ENCODE measurements around the gene ACTN4.

ACTN4 gene

DNA sequence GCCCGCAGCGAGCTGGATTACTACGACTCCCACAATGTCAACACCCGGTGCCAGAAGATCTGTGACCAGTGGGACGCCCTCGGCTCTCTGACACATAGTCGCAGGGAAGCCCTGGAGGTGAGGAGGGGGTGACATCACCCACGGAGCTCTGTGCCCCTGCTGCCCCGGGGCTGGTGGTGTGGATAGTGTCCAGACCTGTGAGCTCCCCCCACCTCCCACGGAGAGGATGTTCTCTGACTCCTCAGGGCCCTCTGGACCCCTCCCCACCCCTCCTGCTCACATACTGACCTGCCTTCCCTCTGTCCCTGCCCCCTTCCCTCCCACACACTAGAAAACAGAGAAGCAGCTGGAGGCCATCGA lies 76.1 kb downstream of the ACTN4 start:
- DNase-seq (ENCODE audit: low read depth in 2 of 2): no peak

DNA sequence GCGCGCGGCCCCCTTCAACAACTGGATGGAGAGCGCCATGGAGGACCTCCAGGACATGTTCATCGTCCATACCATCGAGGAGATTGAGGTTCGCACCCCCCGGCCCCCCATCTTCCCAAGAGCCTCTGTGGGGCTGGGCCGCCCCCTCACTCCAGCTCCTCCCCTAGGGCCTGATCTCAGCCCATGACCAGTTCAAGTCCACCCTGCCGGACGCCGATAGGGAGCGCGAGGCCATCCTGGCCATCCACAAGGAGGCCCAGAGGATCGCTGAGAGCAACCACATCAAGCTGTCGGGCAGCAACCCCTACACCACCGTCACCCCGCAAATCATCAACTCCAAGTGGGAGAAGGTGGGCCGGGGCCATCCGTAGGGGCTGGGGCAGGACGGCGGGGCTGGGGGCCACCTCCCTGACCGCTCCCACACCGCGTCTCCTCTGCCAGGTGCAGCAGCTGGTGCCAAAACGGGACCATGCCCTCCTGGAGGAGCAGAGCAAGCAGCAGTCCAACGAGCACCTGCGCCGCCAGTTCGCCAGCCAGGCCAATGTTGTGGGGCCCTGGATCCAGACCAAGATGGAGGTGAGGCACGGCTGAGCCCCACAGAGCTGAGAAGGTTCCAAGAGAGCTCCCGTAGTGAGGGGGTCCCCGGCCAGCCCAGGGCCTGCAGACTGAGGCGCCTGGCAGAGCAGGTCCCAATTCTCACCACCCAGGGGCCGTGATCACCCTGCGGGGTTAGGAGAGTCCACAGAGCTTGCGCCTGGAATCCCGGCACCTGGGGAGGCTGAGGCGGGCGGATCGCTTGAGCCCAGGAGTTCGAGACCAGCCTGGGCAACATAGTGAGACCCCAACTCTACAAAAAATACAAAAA lies 76.8 kb downstream of the ACTN4 start:
- DNase-seq (ENCODE audit: low read depth in 2 of 2): no peak

DNA sequence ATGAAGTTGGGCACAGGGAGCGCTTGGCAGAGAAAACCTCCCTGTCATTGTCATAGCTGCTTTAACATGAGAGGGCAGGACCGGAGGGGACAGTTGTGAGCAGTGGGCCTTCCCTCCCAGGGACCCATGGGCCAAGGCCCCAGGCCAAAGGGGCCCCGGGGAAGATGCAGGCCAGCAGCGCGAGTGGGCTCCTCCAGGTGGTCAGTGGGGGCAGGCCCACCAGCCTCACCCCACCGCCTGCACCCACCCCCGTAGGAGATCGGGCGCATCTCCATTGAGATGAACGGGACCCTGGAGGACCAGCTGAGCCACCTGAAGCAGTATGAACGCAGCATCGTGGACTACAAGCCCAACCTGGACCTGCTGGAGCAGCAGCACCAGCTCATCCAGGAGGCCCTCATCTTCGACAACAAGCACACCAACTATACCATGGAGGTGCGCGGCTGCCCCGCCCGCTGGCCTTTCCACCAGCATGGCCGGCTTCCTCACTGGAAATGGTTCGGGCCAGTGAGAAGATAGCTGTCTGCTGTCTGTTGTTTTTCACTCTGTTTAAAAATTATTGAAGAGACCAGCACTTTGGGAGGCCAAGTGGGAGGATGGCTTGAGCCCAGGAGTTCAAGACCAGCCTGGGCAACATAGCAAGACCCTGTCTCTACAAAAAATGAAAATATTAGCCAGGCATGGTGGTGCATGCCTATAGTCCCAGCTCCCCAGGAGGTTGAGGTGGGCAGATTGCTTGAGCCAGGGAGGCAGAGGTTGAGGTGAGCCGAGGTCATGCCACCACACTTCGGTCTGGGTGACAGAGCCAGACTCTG lies 78.2 kb downstream of the ACTN4 start:
- DNase-seq (ENCODE audit: low read depth in 2 of 2): no peak

DNA sequence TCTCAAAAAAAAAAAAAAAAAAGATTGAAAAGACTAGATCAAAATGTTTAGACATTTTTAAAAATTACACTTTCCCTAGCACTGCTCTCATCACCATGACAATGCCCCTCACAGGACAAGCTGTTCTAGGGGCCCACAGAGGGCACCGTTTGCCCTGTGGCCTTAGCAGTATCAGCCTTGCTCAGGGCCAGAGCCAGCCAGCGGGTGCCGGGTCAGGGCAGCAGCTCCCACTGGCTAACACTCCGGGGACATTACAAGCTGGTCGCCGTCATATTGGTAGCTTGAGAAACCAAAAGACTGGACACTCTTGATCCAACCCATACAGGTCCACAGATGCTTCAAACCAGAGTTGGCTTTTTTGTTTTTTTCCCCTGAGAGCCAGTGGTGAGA lies 78.8 kb downstream of the ACTN4 start:
- DNase-seq (ENCODE audit: low read depth in 2 of 2): no peak

DNA sequence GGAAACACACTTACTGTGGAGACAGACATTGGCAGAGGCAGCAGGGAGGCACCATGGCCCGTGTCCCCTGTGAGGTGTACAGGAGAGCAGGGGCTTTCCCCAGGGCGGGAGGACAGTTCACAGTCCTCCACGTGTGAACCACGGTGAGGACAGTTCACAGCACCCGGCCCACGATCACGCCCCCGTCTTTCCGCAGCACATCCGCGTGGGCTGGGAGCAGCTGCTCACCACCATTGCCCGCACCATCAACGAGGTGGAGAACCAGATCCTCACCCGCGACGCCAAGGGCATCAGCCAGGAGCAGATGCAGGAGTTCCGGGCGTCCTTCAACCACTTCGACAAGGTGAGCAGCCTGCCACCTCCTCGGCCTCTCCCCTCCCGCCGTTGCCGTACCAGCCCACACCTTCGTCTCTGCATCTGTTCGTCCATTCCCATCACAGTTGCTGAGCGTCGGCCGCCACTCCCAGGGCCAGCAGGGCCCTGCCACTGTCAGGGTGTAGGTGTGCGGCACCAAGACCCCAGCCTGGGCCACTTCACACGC lies 79.4 kb downstream of the ACTN4 start:
- no peak for DNase-seq (ENCODE audit: low read depth in 2 of 2)

DNA sequence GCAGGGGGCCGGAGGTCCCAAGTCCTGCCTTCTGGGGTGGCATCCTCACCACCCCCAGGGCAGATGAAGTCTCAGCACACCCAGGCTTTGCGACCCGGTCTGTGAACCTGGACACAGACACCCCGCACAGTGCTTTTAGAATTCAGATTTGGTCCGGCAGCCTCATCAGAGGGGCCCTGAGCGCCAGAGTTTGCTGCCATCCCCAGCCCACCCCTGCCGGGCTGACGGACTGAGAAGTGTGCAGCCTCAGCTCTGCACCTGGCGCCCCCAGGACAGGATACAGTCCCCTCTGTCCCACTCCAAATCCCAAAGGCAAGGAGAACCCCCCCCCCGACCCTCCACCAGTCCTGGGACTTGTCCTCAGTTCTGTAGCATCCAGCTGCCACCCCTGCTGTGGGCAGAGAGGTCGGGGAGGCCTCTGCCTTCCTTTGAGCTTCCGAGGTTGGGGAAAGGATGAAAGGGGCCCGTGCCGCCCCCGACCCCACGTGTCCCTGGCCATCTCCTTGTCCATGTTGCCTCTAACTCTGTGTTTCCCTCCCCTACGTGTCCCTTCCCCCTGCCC lies 79.9 kb downstream of the ACTN4 start:
- no peak for DNase-seq (ENCODE audit: low read depth in 2 of 2)

DNA sequence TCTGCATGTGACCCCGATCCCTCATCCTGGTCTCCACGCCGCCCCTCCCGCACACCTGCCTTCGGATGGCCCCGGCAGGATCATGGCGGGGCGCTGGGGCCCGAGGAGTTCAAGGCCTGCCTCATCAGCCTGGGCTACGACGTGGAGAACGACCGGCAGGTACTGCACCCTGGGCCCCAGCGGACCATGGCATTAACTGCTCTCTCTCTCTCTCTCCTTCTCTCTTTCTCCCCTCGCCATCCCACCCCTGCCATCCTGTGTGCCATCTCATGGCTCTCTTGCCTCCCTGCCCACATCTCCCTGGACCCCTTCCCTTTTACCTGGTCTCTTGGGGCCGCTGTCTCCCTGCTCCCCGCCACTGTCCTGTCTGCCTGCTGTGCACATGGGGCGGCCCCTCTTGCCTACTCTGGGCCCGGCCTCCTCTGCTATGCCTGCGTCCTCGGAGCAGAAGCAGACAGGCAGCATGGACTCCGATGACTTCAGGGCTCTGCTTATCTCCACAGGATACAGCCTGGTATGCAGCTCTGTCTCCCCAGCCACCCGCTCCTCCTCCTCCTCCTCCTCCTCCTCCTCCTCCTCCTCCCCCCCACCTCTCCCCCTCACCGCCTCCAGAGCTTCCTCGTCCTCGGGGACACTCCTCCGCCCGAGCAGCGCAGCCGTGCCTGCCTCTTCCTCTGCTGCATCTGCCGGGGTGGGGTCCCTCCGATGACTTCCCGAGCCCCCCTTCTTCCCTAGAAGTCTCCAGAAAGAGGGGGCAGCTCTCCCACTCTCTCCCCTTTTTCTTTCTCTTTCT lies 80.6 kb downstream of the ACTN4 start:
- DNase-seq (ENCODE audit: low read depth in 2 of 2): no peak

DNA sequence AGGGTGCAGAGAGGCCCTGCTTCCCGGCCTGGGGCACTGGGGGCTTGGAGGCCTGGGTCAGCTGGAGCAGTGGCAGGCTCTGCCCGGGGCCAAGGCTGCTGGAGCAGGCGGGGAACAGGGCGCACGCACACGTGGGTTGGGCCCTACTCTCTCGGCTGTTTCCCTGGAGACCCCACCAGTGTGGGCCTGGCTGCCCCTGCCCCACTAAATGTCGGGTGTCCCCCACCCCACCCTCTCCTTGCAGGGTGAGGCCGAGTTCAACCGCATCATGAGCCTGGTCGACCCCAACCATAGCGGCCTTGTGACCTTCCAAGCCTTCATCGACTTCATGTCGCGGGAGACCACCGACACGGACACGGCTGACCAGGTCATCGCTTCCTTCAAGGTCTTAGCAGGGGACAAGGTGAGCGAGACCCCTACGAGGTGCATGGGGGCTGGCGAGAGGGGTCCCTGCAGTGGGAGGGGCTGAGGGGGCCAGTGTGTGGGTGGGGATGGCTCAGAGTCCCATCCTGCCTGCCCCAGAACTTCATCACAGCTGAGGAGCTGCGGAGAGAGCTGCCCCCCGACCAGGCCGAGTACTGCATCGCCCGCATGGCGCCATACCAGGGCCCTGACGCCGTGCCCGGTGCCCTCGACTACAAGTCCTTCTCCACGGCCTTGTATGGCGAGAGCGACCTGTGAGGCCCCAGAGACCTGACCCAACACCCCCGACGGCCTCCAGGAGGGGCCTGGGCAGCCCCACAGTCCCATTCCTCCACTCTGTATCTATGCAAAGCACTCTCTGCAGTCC lies 81.5 kb downstream of the ACTN4 start:
- no peak for DNase-seq (ENCODE audit: low read depth in 2 of 2)

DNA sequence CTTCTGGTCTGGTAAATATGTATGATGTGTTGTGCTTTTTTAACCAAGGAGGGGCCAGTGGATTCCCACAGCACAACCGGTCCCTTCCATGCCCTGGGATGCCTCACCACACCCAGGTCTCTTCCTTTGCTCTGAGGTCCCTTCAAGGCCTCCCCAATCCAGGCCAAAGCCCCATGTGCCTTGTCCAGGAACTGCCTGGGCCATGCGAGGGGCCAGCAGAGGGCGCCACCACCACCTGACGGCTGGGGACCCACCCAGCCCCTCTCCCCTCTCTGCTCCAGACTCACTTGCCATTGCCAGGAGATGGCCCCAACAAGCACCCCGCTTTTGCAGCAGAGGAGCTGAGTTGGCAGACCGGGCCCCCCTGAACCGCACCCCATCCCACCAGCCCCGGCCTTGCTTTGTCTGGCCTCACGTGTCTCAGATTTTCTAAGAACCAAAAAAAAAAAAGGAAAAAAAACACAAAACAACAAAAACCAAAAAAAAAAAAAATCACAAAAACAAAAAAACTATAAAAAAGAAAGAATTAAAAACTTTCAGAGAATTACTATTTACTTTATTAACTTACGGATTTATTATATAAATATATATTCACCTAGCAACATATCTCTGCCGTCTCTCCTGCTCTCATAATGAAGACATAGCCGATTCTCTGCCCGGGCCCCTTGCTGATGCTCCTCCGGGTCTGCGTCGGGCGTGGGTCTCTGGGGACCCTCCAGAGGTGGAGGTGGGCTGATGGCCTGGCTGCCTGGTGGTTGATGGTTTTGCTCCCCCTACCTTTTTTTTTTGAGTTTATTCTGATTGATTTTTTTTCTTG lies 82.4 kb downstream of the ACTN4 start:
- DNase-seq (ENCODE audit: low read depth in 2 of 2): peak; percentile 68 to 76

DNA sequence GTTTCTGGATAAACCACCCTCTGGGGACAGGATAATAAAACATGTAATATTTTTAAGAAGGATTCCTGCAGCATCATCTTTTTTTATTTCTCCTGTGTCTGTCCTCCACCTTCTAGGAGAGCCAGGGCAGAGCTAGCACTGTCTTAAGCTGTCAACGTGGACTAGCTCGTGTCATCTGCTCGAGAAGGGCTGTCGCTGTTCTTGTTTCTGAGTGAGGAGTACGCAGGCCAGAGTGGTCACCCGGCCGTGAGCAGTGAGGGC lies 83.0 kb downstream of the ACTN4 start:
- no peak for DNase-seq (ENCODE audit: low read depth in 2 of 2)

DNA sequence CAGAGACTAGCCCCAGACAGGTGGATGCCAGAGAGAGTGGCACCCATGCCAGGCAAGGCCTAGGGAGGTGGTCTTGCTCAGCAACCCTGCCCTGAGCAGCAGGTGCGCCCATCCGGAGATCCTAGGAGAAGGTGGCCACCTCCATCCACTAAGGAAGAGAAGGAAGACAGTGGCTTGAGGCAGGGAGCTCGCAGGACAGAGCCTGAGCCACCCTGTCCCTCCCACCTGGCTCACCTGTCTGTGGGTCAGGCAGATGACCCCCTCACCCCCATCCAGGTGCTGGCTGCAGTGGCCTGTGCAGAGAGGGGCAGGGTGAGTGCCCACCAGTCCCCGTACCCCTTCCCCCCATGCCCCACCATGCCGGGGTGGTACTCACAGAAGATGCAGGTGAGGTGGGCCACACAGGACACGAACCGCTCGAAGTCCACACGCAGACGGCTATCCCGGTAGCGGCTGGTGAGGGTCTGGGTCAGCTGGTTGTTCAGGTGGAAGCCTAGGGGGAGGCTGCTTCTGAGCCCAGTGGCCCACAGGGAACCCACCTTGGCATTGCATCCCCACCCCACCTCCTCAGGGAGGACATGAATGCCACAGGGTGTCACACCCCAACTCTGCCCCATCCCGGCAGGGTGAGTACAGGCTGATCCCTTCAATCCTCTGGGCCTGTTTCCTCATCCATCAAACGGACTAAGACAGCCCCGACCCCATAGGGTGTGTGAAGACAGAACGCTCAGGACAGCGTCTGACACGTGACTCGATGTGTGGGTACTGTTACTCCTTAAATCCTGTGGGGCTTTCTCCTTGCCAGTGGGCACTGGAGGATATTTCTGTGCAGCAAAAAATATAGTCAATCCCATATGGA lies 83.5 kb downstream of the ACTN4 start:
- DNase-seq (ENCODE audit: low read depth in 2 of 2): no peak

DNA sequence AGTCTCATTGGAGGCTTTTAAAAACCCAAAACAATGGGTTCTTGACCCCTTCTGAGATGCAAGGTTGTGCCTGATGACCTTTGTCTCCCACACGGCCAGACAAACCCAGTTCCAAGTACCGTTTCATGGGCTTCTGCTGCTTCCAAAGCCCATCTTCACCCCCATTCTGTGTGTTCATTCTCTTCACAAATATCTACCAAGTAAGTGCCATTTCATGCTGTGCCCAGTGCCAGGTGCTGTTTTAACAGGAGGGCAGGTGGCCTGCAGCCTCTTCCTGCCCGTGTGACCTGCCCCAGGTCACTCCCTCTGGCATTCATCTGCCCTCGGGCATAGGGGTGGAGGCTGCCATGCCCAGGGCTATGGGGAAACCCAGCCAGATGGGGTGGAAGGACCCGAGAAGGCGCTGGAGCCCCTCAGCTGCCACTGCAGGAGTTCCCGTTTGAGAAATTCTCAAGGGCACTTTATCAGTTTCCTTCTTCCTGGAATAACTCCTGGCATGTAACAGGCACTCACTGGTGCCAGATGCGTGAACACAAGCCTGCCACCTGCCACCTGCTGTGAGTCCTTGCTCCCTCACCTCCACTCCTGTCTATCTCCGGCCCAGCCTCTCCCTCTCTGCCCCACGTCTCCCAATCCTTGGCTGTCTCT lies 84.3 kb downstream of the ACTN4 start:
- DNase-seq (ENCODE audit: low read depth in 2 of 2): no peak

DNA sequence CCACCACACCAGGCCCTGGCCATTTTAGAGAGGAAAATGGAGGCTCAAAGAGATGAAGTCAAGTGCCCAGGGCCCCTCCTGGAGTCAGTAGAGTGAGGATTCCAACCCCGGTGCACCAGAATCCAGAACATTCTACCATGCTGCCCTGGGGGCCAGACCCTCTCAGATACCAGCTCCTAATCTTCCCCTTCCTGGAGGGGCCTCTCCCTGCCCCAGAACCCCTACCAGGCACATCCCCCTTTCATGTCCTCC lies 85.7 kb downstream of the ACTN4 start:
- no peak for DNase-seq (ENCODE audit: low read depth in 2 of 2)

DNA sequence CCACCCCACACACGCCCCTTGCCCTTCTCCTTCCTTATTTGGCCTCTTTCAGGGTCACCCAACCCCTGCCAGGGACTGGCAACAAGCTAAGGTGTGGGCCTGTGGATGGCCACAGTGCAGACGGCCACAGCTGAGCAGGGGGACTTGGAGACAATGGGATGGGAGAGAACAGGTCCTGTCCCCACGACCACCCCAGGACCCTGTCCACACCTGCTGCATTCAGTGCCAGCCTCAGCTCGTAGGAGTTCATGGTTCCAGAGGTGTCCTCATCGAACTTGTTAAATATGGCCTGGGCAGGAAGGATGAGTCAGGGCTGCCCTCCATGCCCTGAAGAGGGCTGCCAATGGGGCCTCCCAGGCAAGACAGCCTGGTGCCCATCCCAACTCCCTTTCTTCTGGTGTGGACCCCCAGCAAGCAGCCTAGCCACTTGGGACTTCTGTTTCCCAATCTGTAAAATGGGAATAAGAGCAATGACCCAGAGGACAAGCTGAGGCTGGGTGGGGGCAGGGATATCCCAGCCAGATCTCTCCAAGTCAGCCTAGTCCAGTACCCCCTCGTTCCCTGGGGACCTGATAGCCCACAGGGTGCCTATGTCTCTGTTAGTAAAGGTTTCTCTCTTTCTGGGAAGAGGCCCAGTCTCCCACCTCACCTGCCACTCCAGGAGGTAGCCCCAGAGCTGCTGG lies 86.2 kb downstream of the ACTN4 start:
- no peak for DNase-seq (ENCODE audit: low read depth in 2 of 2)

DNA sequence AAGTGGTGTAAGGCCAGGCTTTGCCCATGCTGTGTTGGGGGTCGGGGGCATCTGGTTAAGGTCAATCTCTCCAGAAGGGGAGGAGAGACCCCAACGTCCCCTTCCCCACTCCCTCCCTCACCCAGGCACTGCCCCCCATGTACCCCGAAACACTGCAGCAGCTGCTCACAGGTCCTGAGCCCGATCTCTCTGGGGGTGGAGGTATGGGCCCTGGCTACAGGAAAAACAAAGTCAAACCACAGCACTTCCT lies 86.7 kb downstream of the ACTN4 start:
- no peak for DNase-seq (ENCODE audit: low read depth in 2 of 2)

DNA sequence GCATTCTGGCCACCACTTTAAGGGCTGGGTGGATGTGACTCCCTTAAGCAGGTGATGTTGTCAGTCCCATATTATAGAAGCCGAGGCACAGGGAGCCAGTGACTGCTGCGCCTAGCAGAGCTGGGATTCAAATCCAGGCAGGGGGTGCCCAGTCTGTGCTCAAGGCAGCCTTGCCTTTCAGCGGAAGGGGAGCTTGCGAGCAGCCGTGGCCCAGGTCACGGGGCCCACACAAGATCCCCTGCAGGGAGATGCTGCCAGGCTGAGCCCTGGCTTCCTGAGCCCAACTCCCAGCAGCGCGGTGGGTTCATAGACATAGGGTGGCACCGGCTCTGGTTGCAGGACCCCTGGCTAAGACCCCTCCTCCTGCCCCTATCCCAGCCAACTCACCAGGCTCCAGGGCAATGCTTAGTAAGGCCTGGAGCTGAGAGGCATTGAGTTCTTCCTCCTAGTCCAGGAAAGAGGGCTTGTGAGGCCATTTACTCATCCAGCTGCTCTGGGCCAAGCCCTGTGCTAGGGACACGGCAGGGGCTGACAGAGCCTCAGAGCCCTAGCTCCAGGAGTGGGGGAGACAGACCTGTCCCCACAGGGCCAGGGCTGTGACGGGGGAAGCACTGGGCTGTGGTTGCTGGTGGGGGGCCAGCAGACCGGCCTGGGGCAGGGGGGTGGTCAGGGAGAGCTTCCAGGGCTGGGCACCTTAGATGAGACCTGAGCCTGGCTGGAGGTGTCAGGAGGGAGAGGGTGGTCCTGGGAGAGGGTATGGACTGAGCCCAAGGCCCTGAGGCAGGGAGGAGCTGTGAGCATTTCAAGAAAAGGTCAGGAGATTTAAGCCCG lies 87.2 kb downstream of the ACTN4 start:
- no peak for DNase-seq (ENCODE audit: low read depth in 2 of 2)

DNA sequence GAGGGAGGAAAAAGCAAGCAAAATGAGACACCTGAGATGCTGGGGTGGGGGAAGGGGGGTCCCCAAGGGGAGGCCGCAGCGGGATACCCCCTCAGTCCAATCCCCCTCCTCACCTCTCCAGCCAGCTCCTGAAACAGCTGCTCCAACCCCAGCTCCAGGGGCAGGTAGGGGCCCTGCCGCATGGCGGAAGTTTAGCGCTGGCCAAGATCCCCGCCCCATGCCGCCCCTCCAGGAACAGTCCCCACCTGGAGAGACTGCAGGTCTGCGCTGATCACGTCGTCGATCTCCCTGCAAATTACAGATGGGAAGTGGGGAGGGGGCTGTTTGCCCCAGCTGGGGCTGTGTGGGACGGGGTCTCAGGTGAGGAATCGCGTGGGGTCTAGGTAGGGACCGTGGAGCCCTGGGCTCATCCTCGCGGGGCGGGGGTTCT lies 87.8 kb downstream of the ACTN4 start:
- DNase-seq (ENCODE audit: low read depth in 2 of 2): no peak

DNA sequence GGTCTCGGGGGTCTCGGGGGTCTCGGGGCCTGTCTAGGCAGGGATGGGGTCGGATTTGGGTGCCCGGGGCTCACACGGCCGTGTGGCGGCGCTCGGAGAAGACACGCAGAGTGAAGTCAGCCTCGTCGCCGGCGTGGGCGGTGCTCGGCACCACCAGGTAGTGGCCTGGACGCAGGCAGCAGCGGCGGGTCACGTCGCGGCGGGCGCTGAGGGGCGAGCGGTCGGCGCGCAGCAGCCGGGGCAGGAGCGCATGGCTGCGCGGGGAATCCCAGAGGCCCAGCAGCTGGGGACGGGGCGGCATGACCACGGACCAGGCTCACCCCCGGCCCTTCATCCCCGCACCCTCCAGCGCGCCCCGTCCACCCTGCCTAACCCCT lies 88.6 kb downstream of the ACTN4 start:
- DNase-seq (ENCODE audit: low read depth in 2 of 2): peak; percentile 52 to 55

All from stimulated activated CD4-positive, alpha-beta T cell treated with anti-CD3 and anti-CD28 coated beads, Interleukin-1b, Interleukin-23, amount 100 ng/mL, for 4 hours (primary cell).